Stimulated activated effector memory CD8-positive, alpha-beta T cell treated with anti-CD3 and anti-CD28 coated beads, Interleukin-12 subunit alpha, Interleukin-12 subunit beta, amount 100 ng/mL, for 72 hours (primary cell): ENCODE measurements around the gene PISD.

Source experiments
- ATAC-seq: fragments of 150-1000 bp; cut with Tn5 transposase; 2 replicates; pipeline ENCODE4 v1.10.0; 2021
- DNase-seq, 2 donors: peaks; one replicate each; pipeline ENCODE4 v3.0.0; 2021 to 2022; ENCODE audit warnings: low spot score in 2 of 2
- H3K27ac Mint-ChIP-seq: one replicate; pipeline ENCODE4 v1.8.0; 2022; ENCODE audit warnings: mild to moderate bottlenecking, mixed read lengths
- H3K36me3 Mint-ChIP-seq: one replicate; pipeline ENCODE4 v1.8.0; 2022; ENCODE audit warnings: mild to moderate bottlenecking, mixed read lengths
- H3K4me1 Mint-ChIP-seq: one replicate; pipeline ENCODE4 v1.8.0; 2022; ENCODE audit warnings: mixed read lengths
- H3K4me3 Mint-ChIP-seq: one replicate; pipeline ENCODE4 v1.8.0; 2022; ENCODE audit warnings: mild to moderate bottlenecking, mixed read lengths
- H3K9me3 Mint-ChIP-seq: one replicate; pipeline ENCODE4 v1.8.0; 2022; ENCODE audit warnings: mixed read lengths

Gene PISD

DNA sequence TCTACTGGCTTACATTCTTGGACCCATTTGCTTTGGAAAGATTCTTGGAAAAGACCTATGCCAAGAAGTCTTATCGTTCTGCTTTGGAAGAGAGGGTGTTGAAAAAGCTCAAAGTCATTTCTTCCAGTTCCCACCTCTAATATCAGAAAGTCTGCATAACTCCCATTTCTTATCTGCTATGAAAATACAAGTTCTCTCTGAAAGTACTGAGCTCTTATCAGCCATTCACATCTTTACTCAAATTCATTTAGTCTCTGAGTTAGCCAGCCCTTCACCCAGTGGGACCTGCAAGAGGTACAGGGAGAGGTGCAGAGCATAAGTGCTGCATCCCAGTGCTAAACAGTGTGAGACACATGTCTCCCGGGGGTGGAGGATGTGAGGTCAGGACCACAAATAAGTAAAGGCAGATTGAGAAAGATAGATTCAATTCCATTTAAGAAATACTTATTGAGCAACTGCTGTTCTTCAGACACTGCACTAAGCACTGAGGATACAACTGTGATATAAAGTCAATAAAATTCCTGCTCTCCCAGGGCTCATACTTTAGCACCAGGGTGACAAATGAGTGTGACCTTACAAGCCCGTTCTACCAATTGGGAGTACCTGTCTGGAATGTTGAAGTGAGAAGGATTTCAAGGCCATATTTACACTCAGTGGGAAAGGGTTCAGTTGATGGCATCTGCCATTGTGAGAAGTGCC lies 76.7 kb downstream of the PISD start:
- Mint-ChIP-seq H3K4me1 (peaks cover 37% of the 10 kb centered on the region), H3K9me3 (no peaks in the 10 kb centered on the region), H3K36me3 (peaks cover 96% of the 10 kb centered on the region), H3K4me3 (no peak overlapping the region), H3K27ac (peak overlapping the region; percentile 66)
- DNase-seq: no peak
- ATAC-seq: no peak

DNA sequence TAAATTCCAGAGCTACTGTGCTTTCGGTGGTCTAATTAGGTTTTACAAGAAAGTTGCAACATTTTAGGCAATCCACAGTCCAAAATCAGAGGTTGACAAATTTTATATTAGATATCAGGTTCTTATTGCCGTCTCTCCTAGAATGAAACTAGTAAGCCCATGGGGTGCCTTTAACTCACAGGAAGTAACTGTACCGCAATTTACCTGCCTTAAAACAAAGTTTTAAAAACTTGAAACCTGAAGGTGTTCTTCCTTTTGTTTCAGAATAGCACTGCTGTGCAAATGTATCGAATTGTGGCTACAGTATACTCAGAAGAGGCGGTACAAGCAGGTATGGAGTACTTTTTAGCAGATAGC lies 77.2 kb downstream of the PISD start:
- no peak for DNase-seq
- H3K4me3 Mint-ChIP-seq: no peak overlapping the region
- H3K36me3 Mint-ChIP-seq: peaks cover 100% of the 10 kb centered on the region
- peaks cover 37% of the 10 kb centered on the region for H3K4me1 Mint-ChIP-seq
- ATAC-seq: no peak
- peak overlapping the region; percentile 66 for H3K27ac Mint-ChIP-seq
- no peaks in the 10 kb centered on the region for H3K9me3 Mint-ChIP-seq

DNA sequence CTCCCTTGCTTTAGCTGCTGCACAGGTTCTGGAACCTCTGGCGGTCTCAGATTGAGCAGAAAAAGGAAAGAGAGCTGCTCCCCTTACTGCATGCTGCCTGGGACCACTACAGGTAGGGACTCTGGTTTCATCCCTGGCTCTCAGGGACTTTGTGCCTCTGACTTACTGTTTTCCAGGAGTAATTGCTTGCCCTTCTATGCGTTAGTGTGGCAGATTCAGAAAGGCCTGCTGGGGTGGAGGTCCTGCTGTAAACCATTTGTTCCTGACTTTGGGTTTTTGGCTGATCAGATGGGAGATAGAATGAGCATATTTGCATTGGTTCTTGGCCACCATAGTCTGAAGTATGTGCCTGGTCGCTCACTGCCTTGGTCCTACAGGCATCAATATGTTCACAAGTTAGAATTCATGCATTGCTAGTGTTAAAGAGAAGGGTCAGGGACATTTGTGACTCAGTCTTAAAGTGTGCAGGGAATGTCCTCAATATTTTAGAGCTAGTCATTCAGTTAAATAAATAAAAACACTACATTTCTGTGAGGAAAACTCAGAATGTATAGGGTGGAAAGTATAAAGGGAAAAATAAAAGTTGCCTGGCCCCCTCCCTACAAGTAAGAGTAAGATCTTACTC lies 78.0 kb downstream of the PISD start:
- ATAC-seq: no peak
- Mint-ChIP-seq H3K27ac (peak overlapping the region; percentile 14), H3K4me3 (no peak overlapping the region), H3K9me3 (no peaks in the 10 kb centered on the region), H3K36me3 (peaks cover 100% of the 10 kb centered on the region), H3K4me1 (peaks cover 37% of the 10 kb centered on the region)
- DNase-seq: no peak

DNA sequence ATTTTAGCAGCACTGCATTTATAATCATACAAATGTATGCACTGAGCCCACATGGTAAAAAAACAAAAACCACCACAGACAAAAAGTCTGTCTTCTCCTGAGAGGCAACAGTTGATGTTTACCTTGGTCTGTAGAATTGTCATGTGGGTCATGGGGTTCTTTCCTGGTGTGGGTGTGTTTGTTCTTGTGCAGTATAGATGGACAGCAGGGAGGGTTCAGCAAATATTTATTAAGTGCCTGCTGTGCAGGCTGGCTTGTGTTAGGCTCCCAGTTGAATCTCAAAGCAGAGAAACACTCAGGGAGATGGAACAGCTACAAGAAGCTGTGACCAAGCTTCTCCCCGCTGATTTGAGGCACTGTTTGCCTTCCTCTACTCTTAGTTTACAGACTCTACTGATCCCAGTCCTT lies 82.2 kb downstream of the PISD start:
- ATAC-seq: no peak
- no peak for DNase-seq
- H3K9me3 Mint-ChIP-seq: no peaks in the 10 kb centered on the region
- peaks cover 23% of the 10 kb centered on the region for H3K4me1 Mint-ChIP-seq
- peaks cover 100% of the 10 kb centered on the region for H3K36me3 Mint-ChIP-seq
- no peak overlapping the region for H3K27ac Mint-ChIP-seq
- H3K4me3 Mint-ChIP-seq: no peak overlapping the region

DNA sequence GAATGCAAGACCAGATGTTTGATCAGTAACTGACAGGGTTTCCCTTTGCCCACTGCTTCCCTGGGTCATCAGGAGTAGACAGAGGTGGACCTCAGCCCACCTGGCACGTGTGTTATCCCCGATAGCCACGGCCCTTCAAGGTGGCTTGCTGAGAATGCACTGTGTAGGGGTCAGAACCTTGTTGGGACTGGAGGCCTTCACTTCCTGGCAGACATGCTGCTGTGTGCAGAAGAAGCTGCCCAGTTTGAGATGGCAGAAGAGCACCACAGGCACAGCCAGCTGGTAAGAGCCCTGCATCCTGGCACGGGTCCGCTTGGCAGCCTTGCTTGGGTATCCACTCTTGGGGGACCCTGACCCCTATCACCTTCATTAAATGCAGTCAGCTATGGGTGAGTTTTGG lies 83.8 kb downstream of the PISD start:
- Mint-ChIP-seq H3K27ac (peak overlapping the region; percentile 72), H3K4me3 (no peak overlapping the region), H3K36me3 (peaks cover 100% of the 10 kb centered on the region), H3K4me1 (peaks cover 9% of the 10 kb centered on the region), H3K9me3 (no peaks in the 10 kb centered on the region)
- DNase-seq (no peak), ATAC-seq (no peak)

DNA sequence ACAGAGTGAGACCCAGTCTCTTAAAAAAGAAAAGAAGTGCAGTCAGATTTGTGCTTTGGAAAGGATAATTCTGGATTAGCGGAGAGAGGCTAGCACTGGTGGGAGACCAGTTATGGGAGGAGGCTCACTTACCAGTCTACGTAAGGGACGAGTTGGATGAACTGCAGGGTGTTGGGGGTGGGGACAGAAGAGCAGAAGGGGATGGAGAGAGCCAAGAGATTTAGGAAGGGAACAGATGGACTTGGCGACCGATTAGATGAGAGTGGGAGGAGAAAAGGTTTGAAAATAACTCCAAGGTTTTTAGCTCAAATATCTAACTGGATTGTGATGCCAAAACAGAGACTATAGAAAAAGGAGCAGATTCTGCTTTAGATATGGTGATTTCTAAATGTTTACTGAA lies 84.3 kb downstream of the PISD start:
- DNase-seq: no peak
- Mint-ChIP-seq H3K36me3 (peaks cover 100% of the 10 kb centered on the region), H3K4me1 (peaks cover 8% of the 10 kb centered on the region), H3K4me3 (no peak overlapping the region), H3K27ac (peak overlapping the region; percentile 72), H3K9me3 (no peaks in the 10 kb centered on the region)
- ATAC-seq: no peak

DNA sequence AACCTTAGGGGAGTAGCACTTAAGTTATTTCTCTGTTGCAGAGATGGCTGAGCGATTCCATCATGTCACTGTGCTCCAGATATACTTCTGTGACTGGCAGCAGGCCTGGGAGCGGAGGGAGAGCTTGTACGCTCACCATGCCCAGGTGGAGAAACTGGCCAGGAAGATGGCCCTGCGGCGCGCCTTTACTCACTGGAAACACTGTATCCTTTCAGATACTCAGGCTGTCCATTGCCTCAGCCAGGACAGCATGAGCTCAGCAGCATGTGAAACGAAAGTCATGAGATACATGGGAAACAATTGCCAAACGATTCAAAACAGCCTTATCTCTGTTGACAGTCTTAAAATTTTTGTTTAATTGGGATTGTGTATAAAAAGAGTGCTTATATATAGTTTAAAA lies 86.8 kb downstream of the PISD start:
- no peak for ATAC-seq
- Mint-ChIP-seq H3K4me1 (no peaks in the 10 kb centered on the region), H3K27ac (peak overlapping the region; percentile 21), H3K4me3 (no peak overlapping the region), H3K9me3 (no peaks in the 10 kb centered on the region), H3K36me3 (peaks cover 100% of the 10 kb centered on the region)
- no peak for DNase-seq

DNA sequence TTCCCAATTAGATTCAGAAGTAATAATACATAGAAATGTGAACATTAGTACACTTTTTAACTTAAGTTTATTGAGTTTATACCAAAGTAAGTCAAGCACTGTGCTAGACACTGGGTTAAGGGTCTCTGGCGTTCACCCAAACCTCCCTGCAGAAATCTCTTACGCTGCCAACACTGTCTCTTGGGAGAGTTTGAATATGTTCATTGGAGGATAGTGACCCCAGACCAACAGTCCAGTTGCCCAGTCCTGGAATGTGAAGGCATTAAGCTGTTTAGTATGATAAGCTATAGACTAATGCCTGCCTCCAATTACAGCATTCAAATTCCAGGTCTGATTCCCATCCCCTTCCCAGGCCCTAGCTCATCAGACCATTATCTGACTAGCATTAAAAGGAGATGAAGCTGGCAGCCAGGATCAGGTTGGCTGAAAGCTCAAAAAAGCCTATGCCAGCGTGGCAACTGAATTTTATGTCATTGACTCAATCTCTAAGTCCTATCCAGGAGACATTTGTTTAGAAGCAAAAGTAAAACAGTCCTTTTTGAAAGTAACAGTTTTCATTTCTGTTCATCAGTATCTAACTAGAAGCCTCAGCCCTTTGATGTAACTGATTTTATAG lies 87.9 kb downstream of the PISD start:
- no peak overlapping the region for H3K4me3 Mint-ChIP-seq
- peaks cover 100% of the 10 kb centered on the region for H3K36me3 Mint-ChIP-seq
- no peaks in the 10 kb centered on the region for H3K4me1 Mint-ChIP-seq
- H3K9me3 Mint-ChIP-seq: no peaks in the 10 kb centered on the region
- no peak for DNase-seq
- ATAC-seq: no peak
- H3K27ac Mint-ChIP-seq: no peak overlapping the region

DNA sequence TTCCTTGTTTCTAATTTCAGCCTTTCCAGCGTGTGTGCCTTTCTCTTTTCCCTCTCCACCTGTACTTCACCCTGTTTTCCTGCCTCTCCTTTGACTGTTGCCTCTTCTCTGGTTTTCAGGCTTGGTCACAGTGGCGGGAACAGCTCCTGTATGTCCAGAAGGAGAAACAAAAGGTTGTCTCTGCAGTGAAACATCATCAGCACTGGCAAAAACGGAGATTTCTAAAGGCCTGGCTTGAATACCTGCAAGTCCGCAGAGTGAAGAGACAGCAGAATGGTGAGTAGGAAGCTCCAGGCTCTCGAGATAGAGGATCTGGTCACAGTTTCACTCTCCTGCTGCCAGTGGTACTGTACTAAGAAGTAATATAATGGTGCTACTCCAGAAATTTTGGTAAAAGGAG lies 89.1 kb downstream of the PISD start:
- no peaks in the 10 kb centered on the region for H3K9me3 Mint-ChIP-seq
- H3K4me1 Mint-ChIP-seq: no peaks in the 10 kb centered on the region
- peaks cover 100% of the 10 kb centered on the region for H3K36me3 Mint-ChIP-seq
- peak overlapping the region; percentile 20 for H3K27ac Mint-ChIP-seq
- no peak overlapping the region for H3K4me3 Mint-ChIP-seq
- no peak for DNase-seq
- no peak for ATAC-seq

DNA sequence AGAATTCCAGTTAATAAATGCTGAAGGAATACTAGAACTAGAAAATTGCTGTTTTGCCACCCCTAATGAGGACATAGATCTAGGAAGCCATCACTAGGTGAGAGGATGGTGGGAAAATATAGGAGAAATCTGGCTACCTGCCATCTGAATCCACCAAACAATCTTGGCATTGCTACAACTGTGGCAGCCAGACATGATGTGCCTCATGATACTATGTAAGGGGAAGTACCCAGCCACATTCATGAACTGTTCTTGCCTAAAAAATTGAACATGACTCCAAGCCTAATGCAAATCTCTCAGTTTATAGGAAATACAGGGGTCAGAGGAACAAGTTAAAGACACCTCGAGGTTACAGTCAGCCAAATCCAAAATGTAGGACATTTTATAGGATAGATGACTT lies 92.9 kb downstream of the PISD start:
- ATAC-seq: no peak
- Mint-ChIP-seq H3K9me3 (no peaks in the 10 kb centered on the region), H3K36me3 (peaks cover 100% of the 10 kb centered on the region)

More for the DNA sequence above, 92.9 kb downstream of the PISD start:
- no peak for DNase-seq
- Mint-ChIP-seq H3K4me3 (no peak overlapping the region), H3K4me1 (no peaks in the 10 kb centered on the region), H3K27ac (peak overlapping the region; percentile 83)
